COLO668 (cell line): ENCODE measurements around the gene EIF2AK3.
"Not testable (repeated sequence)": the region's sequence is repeated elsewhere in the genome, so short reads cannot be mapped to it uniquely, and the experiment has no call there.

ENCODE experiments used
- DNase-seq: peaks from one replicate; lab custom pipeline; 2025; ENCODE audit not compliant: unreplicated experiment; lab: John Stamatoyannopoulos, UW

The EIF2AK3 gene

DNA sequence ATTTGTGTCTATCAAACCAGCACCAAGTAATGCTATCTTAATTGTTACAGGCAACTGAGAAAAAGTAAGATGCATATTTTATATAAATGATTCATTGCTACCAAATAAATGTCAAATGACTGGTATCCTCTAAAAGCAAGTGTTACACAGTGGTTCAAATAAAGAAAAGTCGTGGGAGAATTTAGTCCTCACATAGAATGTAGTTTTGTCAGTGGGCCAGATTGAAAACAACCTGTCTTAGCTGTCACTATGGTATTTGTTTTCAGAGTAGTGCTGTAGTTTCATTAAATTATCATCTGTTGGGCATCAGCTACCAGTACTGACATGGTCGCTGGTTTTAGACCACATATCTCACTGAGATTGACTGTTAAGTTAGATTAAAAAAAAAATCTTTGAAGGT is 10.2 kb upstream of the EIF2AK3 start:
- DNase-seq = no peak

- no peak for DNase-seq
Measured at GRCh38 chr2:88636026-88636425, 8.8 kb upstream of the EIF2AK3 start.

DNA sequence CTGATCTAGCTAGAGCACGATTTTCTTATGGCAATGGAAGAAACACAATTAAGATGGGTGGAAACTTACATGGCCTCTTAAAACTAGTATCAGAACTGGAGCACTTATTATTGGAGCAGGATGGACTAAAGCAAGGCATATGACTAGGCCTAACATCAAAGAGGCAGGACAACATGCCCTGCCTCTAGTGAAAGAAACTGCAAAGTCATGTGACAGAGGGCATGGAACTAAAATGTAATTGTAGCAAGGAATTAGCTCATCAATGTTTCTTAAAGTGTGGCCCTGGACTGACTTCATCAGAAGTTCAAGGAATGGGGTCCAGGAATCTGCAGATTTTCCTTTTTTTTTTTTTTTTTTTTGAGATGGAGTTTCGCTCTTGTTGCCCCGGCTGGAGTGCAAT is 5.3 kb upstream of the EIF2AK3 start:
- DNase-seq = no peak

- no peak for DNase-seq
Measured at GRCh38 chr2:88628571-88628939, 1.3 kb upstream of the EIF2AK3 start.

DNA sequence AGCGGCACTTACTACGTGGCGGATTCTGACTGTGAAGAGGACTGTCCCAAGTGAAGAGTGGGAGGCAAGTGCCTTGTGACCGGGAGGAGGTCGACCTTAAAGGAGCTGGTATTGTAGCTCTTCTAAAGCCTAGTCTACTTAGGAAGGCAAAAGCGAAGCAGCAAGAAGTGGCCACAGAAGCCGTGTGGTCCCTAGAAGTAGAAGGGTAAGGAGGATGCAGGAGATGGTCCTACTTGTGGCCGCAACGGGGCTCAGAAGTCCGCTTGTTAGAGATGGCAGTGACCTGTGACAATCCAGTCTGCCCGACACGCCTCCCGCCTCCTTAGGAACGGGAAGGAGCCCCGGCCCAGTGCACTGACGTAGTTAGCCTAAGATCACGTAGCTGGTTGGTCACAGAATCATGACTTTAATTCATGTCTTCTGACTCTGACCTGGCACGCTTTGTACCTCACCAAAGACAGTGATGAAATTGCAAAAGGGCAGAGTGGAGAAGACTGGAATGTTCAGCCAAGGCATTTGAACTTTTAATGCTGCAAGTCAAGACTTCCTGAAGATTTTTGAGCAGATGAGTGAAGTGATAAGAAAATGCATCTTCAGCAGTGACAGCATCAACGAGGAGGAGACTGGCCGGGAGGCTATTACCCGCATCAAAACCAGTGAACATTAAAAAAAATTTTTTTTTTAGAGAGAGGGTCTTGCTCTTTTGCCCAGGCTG is 749 bp upstream of the EIF2AK3 start:
- peak; percentile 67 for DNase-seq

DNA sequence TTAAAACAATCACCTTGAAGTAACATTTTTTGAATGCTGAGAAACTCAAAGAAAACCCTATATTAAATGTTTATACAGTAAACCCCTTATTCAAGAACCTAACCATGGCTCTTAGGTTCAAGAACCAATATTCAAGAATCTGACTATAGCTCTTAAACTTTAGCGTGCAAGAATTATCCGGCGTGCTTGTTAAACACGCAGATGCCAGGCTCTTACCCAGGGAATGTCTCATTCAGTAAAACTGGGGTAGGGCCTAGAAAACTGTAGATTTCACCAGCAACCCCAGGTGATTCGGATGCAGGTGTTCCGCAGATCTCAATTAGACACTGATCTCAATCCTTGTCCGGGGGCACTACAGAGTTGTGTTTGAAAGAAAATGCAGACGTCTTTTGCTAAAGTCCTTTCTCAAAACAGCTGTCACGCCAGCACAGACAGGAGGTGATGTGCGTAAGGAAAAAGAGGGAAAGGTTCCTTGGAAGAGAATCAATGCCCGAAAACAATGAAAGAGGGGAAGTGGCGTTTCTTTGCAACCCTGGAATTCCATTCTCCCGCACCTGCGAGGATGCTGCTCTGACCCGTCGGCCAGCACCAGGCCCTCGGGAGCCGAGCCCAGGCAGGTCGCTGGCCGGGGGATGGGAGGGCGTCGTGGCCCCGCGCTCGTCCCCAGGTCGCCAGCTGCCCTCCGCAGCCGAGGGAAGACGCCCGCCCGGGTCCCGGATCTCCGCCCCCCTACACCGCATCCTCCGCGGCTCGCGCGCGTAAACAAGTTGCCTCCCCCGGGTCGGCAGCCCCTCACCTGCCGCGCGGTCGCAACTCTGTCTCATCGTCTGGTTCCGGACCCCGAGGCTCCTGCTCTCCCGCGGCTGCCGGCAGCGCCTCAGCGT is 851 bp downstream of the EIF2AK3 start:
- DNase-seq = peak; percentile 70

DNA sequence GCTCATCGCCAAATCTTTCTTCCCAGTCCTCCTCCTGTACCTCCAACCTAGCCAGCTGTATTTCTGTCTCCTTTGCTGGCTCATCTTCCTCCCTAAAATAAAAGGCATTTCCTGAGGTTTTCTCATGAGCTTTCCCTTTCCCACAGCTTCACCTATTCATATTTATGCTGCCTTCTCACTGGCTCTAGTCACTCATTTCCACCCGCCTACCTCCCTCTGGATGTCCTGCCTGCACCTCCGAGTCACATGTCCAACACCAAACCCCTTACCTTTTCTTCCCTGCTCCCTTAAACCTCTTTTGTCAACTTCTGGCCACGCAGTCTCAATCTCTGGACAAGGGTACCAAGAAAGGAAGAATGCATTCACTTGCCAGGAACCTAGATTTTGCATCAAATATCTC is 2.8 kb downstream of the EIF2AK3 start:
- DNase-seq = no peak

GRCh38 chr2:88623831-88624465 is 3.3 kb downstream of the EIF2AK3 start:
- DNase-seq = not testable (repeated sequence)

GRCh38 chr2:88622307-88622706 is 5.0 kb downstream of the EIF2AK3 start:
- DNase-seq = no peak

DNA sequence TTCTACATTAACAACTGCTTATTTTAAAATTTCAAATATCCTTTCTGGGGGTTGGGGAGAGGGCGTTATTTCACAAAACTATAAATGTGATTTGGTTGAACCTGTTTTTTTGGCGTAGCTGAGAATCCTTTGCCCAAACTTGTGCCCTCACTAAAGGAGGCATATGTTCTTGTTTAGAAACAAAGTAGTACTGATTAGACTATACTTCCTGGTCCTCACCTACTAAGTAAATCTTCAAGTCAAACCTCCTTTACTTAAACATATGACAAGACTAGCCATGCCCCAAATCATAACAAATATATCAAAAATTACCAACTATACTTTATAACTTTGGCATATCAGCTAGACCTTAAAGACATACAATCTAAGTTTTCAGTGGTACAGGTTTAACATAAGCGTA is 5.8 kb downstream of the EIF2AK3 start:
- no peak for DNase-seq

GRCh38 chr2:88620015-88620414 is 7.2 kb downstream of the EIF2AK3 start:
- no peak for DNase-seq

- DNase-seq = no peak
Measured at GRCh38 chr2:88615822-88616221, 11.4 kb downstream of the EIF2AK3 start.

- DNase-seq = no peak
Measured at GRCh38 chr2:88614497-88615157, 12.6 kb downstream of the EIF2AK3 start.

- no peak for DNase-seq
Measured at GRCh38 chr2:88613921-88614320, 13.3 kb downstream of the EIF2AK3 start.

- no peak for DNase-seq
Measured at GRCh38 chr2:88608184-88608583, 19.1 kb downstream of the EIF2AK3 start.

DNA sequence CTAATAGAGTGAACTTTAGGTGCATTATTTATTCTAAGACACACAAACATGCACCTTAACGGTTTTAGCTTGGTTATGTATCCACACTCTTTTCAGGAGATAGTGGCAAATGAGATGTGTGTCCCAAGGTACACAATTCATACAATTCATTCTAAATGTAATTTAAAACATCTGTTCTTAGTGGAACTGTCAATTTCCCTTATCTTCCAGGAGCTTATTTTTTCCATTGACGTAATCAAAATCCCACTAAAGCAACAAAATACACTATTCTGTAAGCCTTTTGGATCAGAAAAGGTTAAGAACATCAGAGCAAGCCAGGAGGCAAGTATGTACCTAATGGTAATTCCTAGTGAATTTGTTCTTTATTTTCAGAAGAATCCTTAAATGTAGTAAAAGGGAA is 19.8 kb downstream of the EIF2AK3 start:
- DNase-seq = no peak

DNA sequence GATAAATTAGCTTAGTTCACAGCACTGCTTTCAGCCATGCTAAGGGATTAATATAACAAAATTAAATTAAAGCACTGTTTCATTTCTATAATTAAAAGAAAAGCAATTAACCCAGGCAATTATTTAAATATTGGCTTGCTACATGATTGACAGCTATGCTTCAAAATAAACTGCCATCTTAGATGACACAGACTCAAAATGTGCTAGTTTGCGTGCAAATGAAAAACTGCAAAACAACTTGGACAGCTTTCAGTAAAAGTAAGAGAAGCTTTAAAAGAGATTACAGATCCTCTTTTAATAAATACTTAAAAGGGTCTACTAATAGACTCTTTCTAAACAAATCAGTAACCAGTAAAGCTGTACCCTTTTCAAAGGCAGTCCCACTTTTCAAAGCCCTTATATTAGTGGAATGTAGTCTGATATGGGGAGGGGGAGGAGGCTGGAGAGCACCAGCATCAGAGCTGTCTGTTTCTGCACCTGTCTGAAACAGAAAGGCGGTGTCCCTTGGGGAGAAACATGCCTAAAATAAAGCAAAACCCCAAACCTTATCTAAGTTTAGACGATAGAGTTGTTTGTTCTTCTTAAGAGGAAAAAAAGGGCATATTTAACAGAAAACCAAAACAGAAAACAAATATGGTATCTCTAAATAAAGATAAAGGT is 20.8 kb downstream of the EIF2AK3 start:
- DNase-seq = no peak

GRCh38 chr2:88603146-88603545 is 24.1 kb downstream of the EIF2AK3 start:
- no peak for DNase-seq

DNA sequence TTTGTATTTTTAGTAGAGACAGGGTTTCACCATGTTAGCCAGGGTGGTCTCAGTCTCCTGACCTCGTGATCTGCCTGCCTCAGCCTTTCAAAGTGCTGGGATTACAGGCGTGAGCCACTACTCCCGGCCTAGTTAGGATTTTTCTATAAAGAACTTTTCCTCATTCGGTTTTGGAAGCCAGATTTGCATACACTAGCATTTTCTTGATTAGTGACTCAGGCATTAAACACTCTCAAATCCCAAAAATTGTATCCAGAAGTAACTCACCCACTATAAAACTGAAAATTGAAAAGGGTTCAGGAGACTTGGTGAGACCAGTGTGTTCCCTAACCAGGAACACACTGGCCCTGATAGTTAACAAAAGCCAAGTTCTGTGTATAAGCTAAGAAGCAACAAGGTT is 25.2 kb downstream of the EIF2AK3 start:
- DNase-seq = no peak

- no peak for DNase-seq
Measured at GRCh38 chr2:88601286-88601685, 26.0 kb downstream of the EIF2AK3 start.

DNA sequence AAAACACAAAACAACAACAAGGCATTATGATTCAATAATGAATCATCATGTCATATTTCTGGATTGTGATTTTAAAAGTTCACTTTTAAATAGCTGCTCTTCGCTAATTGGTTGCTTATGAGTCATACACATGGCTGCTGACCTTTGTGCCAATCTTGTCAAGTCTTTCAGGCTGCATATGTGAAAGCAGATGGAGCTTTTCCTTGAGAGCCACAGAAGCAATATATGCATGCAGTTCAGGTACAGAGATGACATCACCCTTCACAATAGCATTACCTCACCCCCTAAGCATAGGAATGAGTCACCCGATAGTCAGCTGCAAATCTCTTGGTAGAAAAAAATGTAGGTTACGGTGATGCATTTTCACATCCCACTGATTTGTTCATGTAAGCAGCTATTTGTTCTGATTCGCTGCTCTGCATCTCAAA is 27.2 kb downstream of the EIF2AK3 start:
- peak; percentile 69 for DNase-seq
